HG03135 (cell line): Measurements from ENCODE around the gene C15orf39.
"Not testable (repeated sequence)": the region's sequence is repeated elsewhere in the genome, so short reads cannot be mapped to it uniquely, and the experiment has no call there.

Experiments
- ATAC-seq: cut with Tn5 transposase; IDR thresholded peaks from one replicate; pipeline ENCODE4 v1.9.1; 2021; ENCODE audit warnings: mild to moderate bottlenecking, moderate library complexity; ENCODE audit not compliant: unreplicated experiment

The C15orf39 gene

DNA sequence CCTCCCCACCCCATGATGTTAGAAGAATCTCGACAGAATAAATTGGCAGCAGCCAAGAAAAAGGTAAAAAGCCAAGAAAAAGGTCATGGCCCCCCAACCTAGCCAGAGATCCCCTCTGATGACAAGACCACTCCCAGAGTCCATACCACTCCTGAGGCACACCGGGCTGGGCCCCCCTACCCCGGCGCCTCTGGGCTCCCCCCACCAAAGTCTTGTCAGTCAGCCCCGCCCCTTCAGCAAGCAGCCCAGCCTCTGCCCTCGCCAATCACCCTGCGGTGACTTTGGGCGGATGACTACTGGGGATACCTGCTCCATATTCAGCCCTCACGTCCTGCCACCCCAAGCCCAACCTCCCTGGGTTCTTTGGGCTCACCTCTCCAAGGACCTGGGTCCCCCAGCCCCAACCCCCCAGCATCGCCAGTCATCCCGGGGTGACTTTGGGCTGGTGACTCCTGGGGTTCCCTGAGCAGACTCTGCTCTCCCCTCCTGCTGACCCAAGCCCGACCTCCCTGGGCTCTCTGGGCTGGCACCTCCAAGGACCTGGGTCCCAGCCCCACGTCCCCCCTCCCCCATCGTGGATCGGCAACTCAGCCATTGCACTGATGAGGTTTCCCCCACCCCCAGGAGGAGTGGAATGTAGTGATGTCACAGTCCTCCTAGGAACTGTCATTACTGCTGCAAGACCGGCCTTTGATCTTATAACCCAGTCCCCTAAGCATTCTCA is 57.1 kb downstream of the C15orf39 start:
- ATAC-seq, result not testable (repeated sequence)

- ATAC-seq, result not testable (repeated sequence)
These were observed 58.2 kb downstream of the C15orf39 start for GRCh38 chr15:75259873-75260272.
